HuH-7 (cell line): Measurements from ENCODE around the gene SERPINF2.
"Not testable (repeated sequence)": the region's sequence is repeated elsewhere in the genome, so short reads cannot be mapped to it uniquely, and the experiment has no call there.

Source experiments
- DNase-seq: peaks from one replicate; pipeline ENCODE4 v3.0.0; 2011; ENCODE audit warnings: low spot score

The SERPINF2 gene

DNA sequence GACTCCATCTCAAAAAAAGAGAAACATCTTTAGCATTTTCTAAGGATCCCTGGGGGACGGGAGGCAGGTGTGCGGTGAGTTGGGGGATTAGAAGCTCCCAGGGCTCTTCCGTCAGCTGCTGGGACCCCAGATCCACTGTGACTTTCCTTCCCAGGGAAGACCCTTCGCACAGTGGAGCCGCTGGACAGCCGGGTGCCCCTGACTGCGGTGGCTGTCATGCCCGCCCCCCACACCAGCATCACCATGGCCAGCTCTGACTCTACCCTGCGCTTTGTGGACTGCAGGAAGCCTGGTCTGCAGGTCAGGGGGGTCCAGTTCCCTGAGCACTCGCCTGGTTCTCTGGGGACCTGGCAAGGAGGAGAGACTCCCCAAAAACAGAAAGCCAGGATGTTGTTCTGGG is 7.3 kb upstream of the SERPINF2 start:
- no peak for DNase-seq

DNA sequence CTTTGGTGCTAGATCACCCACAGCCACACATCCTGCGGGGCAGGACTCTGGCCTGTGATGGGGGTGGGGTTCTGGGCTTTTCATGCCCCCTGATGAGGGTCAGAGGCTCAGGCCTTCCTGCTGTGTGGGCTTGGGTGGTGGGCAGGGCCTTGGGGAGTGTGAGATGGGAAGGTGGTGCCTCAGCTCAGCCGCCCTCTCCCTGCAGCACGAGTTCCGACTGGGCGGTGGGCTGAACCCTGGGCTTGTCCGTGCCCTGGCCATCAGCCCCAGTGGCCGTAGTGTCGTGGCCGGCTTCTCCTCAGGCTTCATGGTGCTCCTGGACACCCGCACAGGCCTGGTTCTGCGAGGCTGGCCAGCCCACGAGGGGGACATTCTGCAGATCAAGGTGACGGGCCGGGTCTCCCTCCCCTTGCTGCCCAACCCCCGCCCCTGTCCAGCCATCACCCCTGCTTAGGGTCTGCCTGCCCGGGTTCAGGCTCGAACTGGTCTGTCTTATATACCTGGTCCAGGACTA is 6.8 kb upstream of the SERPINF2 start:
- DNase-seq, result no peak

DNA sequence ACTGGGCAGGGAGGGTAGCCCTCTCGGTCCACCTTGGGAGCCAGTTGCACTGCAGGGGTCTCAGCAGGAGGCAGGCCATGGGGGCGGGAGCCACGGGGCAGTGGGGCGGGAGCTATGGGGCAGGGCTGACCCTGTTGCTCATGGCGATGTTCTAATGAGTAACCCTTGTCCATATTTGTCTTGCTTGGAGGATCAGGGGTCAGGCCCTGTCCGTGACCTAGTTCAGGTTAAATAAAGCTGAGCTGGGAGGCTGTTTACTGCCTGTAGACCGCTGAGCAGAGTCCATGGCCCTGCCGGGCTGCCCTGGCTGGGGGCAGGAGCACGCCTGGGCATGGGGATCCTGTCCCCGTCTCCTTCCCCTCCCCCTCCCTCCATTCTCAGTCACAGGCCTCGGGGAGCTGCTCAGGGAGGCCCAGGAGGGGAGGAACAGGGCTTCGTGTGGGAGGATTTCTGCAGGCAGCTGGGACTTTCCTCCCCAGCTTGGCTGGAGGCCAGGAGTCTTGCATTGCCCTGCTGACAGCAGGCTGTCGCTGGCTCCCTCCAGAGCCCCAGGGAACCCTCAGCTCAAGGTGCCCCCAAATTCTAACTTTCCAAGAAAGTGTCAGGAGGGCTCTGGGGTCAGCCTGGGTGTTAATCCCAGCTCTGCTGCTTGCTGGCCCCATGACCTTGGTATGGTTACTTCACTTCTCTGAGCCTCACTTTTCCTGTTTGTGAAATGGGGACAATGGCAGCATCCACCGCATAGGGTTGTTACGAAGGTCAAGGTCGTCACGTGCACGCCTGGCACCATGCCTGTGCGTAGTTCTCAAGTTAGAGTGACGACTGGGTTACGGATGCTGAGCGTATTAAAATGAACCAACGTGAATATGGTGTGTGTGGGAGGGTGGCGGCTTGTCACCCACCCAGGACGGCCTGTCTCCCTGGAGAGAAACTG is 6.1 kb upstream of the SERPINF2 start:
- DNase-seq, result peak; percentile 92

DNA sequence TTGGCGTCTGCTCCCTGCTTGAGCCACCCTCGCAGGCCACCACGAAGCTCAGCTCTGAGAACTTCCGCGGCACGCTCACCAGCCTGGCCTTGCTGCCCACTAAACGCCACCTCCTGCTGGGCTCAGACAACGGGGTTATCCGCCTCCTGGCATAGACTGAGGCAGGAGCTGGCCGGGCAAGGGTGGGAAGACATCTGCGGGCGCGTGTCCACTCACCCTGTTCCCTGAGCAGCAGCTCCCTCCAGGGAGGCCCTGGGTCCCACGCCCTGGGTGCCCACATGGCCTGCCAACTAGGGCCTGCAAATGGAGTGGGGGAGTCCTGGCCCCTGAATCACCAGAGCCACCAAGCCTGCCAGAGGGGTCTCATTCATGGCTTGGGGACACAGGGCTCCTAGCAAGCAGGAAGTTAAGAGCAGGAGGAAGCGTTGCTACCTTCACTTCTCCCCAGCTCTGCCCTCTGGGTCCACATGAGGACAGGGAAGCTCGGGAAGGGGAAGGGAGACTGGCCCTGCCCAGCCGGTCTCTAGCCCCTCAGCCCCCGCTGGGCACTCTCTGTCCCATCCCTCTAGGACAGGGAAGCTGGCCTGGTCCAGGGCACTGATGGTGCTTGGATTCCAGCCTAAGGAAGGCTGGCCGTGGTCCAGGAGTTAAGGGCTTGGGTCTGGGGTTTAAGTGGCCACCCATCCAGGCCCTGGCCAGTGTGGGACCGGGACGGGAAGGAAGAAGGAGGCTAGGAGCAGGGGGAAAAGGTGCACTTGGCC is 5.0 kb upstream of the SERPINF2 start:
- no peak for DNase-seq

DNA sequence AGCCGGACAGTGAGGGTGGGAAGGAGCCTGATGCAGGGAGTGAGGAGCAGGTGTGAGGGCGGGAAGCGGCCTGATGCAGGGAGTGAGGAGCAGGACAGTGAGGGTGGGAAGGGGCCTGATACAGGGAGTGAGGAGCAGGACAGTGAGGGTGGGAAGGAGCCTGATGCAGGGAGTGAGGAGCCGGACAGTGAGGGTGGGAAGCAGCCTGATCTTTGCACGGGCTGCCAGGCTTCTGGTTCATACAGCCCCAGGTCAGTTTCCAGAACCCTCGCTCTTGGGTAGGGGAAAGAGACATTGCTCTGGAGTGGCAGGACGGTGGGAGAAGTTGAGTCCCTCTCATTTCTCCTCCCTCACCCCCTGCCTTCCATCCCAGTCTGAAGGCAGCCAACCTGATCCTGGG is 772 bp upstream of the SERPINF2 start:
- not testable (repeated sequence) for DNase-seq

DNA sequence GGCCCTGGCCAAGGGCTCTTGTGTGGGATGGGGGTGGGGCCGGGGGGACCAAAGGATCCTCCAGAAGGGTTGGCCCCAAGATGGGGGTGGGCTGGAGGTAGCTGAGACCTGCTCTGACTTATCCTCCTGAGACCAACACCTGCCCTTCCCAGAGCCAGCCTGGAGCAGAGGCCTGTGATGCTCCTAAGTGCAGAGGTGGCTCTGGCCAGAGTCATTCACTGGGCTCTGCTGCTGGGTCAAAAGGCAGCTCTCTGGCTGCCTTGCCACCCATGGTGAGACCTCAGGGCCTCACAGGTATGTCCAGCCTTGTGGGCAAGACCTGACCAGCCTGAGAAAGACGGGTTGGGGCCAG is 393 bp downstream of the SERPINF2 start:
- DNase-seq, result no peak

DNA sequence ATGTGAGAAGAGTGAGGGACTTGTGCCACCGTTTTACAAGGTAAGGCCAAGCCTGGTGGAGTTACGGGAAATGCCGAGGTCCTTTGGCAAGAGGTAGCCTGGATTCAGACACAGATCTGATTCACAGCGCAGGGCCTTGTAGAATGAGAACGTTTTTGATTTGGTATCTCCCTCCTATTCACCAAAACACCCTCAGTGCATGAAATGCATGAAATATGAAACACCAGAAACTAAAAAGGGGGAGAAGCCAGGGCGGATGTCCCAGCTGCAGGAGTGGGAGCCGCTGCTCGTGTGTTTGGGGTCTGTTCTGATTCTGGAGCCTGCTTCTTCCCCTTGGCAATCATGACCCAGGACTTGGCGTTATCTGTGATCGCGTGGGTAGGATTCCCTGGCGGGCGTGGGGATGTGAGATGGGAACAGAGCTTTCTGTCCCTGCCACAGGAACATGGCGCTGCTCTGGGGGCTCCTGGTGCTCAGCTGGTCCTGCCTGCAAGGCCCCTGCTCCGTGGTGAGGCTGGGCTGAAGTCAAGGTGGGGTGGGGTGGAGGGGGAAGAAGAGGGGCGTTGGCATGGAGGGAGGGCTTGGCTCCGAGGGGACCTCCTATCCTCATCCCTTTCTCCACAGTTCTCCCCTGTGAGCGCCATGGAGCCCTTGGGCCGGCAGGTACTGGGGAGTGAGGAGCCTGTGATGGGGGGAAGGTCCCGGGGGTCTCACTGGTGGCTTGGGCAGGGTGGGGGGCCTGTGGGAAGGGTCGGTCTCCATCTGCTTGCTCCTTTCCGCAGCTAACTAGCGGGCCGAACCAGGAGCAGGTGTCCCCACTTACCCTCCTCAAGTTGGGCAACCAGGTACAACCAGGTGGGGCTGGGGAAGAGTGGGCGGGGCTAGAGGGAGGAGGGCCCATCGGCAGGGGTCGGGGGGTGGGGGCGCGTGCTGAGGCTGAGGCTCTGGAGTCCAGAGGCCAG is 2.2 kb downstream of the SERPINF2 start:
- DNase-seq, result no peak

DNA sequence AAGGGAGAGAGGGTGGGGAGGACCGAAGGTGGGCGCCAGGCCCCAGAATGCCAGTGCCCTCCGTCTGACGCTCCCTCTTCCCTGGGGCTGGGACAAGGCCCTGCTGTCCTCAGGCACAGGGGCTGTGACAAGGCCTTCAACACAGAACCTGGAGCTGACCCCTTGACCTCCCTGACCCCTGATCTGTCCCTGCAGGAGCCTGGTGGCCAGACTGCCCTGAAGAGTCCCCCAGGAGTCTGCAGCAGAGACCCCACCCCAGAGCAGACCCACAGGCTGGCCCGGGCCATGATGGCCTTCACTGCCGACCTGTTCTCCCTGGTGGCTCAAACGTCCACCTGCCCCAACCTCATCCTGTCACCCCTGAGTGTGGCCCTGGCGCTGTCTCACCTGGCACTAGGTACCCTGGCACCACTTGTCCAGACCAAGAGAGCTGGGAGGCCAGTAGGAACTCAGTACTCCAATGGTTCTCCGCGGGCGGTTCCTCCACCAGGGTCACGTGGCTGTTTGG is 2.9 kb downstream of the SERPINF2 start:
- DNase-seq, result no peak

DNA sequence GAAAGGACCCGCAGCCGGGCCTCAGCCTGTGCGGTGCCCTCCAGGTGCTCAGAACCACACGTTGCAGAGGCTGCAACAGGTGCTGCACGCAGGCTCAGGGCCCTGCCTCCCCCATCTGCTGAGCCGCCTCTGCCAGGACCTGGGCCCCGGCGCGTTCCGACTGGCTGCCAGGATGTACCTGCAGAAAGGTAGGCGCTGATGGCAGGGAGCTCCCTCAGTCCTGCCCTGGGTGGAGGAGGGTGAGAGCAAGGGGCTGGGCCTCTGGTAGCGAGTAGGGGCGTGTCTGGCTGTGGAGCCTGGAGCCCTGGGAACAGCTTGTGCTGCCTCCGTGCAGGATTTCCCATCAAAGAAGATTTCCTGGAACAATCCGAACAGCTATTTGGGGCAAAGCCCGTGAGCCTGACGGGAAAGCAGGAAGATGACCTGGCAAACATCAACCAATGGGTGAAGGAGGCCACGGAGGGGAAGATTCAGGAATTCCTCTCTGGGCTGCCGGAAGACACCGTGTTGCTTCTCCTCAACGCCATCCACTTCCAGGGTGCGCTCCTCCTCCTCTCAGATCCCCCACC is 4.4 kb downstream of the SERPINF2 start:
- DNase-seq, result no peak

DNA sequence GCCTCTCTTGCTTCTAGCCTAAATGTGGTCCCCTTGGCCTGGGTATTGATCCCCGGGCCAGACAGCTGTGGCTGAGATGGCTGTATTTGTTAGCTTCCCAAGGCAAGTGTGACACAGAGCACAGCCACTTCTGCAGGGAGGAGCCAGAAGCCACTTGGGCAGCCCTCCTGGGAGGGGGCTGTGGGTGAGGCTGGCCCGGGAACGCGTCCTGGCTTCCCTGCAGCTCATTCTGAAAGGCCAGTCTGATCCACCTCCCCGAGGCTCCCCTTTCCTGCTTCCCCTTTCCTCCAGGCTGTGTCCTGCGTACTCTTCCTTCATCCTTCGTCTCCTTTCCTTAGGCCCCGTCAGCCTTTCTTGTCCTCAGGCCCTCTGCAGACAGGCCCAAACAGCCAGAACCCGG is 8.0 kb downstream of the SERPINF2 start:
- DNase-seq, result no peak

DNA sequence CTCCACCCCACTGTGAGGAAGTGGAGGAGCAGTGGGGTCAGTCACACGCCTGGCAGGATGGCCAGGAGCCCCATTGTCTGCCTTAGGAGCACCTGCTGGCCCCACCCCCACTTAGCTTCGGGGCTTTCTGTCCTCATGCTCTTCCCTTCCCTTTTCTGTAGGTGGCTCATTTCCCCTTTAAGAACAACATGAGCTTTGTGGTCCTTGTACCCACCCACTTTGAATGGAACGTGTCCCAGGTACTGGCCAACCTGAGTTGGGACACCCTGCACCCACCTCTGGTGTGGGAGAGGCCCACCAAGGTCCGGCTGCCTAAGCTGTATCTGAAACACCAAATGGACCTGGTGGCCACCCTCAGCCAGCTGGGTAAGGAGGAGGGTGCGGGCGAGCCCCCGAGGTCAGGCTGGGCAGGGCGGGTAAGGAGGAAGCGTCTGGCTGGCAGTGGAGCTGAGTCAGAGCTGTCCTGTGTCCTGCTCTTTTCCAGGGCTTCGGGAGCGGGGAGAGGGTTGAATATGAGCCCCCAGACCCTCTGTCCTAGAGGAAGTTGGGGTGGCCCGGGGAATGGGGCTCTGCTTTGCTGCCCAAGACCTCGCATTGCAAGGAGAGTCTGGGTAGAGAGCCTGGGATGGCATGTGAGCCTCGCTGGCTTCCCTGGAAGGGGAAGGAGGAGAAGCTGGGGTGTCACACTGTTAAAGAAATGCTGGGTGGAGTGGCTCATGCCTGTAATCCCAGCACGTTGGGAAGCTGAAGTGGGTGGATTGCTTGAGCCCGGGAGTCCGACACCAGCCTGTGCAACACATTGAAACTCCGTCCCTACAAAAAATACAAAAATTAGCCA is 10.0 kb downstream of the SERPINF2 start:
- no peak for DNase-seq

DNA sequence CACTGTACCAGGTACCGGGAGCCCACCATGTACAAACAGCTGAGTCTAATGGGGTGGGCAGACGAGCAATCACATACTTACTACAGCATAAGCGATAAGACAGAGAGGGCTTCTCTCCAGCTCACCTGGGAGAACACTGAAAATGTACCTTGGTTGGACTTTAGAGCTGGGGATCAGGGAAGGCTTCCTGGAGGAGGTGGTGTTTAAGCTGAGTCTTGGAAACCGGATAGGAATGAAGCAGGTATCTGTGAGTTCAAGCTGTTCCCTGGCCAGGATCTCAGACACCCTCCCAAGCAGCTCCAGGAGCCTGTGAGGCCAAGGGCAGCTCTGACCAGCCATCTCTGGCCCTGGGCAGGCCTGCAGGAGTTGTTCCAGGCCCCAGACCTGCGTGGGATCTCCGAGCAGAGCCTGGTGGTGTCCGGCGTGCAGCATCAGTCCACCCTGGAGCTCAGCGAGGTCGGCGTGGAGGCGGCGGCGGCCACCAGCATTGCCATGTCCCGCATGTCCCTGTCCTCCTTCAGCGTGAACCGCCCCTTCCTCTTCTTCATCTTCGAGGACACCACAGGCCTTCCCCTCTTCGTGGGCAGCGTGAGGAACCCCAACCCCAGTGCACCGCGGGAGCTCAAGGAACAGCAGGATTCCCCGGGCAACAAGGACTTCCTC is 11.2 kb downstream of the SERPINF2 start:
- no peak for DNase-seq

DNA sequence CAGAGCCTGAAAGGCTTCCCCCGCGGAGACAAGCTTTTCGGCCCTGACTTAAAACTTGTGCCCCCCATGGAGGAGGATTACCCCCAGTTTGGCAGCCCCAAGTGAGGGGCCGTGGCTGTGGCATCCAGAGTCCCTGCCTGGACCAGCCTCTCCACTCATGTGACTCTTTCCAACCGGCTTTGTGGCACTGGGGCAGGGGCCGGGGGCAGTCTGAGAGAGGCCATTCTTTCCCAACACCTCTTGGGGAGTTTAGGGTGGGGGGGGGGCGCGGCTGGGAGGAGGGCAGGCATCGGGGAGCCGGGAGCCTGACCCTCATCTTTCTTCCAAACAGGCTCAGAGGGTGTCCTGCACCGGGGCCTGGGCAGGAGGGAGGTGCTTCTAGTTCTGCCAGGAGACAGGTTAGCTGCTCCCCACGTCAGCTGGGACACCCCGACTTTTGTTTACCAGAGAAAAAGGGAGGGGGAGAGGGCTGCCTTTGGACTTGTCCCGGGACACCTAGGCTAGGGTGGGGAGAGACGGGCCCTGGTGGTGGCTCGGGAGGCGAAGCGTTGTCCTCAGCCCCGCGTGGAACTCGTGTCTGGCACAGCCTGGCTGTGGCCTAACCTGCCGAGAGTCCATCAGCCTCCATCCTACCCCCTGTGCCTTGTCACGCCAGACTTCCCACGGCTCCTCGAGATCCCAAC is 11.9 kb downstream of the SERPINF2 start:
- no peak for DNase-seq

DNA sequence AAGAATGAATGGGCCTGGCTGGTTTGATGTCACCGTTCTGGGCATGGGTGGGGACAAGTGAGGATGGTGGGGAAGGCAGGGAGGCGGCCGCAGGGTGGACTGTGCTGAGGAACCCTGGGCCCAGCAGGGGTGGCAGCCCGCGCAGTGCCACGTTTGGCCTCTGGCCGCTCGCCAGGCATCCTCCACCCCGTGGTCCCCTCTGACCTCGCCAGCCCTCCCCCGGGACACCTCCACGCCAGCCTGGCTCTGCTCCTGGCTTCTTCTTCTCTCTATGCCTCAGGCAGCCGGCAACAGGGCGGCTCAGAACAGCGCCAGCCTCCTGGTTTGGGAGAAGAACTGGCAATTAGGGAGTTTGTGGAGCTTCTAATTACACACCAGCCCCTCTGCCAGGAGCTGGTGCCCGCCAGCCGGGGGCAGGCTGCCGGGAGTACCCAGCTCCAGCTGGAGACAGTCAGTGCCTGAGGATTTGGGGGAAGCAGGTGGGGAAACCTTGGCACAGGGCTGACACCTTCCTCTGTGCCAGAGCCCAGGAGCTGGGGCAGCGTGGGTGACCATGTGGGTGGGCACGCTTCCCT is 12.7 kb downstream of the SERPINF2 start:
- DNase-seq, result no peak

DNA sequence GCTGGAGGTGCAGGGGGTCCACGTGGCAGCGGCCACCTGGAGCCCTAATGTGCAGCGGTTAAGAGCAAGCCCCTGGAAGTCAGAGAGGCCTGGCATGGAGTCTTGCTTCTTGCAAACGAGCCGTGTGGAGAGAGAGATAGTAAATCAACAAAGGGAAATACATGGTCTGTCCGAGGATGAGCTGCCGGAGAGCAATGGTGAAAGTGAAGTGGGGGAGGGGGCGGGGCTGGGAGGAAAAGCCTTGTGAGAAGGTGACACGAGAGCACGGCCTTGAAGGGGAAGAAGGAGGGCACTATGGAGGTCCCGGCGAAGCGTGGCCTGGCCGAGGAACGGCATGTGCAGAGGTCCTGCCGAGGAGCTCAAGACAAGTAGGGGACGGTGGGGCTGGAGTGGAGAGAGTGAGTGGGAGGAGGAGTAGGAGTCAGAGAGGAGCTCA is 13.2 kb downstream of the SERPINF2 start:
- no peak for DNase-seq

DNA sequence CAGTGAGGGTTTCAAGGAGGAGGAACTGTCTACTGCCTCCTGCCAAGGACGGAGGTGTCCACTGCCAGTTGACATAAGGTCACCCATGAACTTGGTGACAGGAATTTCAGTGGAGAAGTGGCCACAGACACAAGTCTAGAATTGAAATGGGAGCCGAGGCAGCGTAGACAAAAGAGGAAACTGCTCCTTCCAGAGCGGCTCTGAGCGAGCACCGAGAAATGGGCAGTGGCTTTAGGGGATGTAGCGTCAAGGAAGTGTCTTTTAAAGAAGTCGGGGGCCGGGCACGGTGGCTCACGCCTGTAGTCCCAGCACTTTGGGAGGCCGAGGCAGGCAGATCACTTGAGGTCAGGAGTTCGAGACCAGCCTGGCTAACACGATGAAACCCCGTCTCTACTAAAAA is 16.1 kb downstream of the SERPINF2 start:
- no peak for DNase-seq

DNA sequence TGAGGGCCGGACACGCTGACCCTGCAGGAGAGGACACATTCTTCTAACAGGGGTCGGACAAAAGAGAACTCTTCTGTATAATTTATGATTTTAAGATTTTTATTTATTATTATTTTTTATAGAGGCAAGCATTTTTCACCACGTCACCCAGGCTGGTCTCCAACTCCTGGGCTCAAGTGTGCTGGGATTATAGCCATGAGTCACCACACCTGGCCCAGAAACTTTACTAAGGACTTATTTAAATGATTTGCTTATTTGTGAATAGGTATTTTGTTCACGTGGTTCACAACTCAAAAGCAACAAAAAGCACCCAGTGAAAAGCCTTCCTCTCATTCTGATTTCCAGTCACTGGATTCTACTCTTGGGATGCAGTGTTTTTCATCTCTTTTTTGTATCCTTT is 16.9 kb downstream of the SERPINF2 start:
- no peak for DNase-seq

DNA sequence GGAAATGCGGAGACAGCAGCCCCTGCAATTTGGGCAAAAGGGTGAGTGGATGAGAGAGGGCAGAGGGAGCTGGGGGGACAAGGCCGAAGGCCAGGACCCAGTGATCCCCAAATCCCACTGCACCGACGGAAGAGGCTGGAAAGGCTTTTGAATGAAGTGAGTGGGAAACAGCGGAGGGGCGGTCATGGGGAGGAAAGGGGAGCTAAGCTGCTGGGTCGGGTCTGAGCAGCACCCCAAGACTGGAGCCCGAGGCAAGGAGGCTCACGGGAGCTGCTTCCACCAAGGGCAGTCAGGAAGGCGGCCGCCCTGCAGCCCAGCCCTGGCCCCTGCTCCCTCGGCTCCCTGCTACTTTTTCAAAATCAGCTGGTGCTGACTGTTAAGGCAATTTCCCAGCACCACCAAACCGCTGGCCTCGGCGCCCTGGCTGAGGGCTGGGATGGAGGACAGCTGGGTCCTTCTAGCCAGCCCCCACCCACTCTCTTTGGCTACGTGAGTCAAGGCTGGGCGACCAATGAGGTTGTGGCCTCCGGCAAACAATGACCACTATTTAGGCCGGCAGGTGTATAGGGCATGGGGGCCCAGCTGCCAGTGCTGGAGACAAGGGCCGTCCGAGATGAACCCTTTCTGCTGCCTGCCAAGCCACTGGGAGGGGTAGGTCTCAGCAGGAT is 19.7 kb downstream of the SERPINF2 start:
- peak; percentile 23 for DNase-seq
